Heart right ventricle (tissue), 16 donors: ENCODE measurements around the gene FAM171A1. TPM values are rescaled to one million over a fixed set of nuclear protein-coding genes. Genes with fewer than 3 reads are reported as not detected.

ENCODE experiments used
- ATAC-seq, 8 donors: fragments of 200-7000 bp; cut with Tn5 transposase; one replicate each; pipeline ENCODE4 v1.9.1; 2020; ENCODE audit warnings: mild to moderate bottlenecking in 8 of 8, moderate library complexity in 8 of 8, moderate number of reproducible peaks in 1 of 8
- DNase-seq, 2 donors: peaks; one replicate each; pipeline ENCODE4 v3.0.0-alpha.2; 2020
- H3K27ac ChIP-seq, 10 donors: fragments of 200-600 bp; sonication (generic) in 2 of 10; one replicate each; pipeline versions ENCODE4 v1.5.0 to v1.8.0; 2020 to 2022; ENCODE audit warnings: mild to moderate bottlenecking in 3 of 10
- H3K27me3 ChIP-seq, 7 donors: fragments of 200-600 bp; one replicate each; pipeline ENCODE4 v1.8.0; 2021 to 2022; ENCODE audit warnings: mild to moderate bottlenecking in 2 of 7
- H3K36me3 ChIP-seq, 9 donors: fragments of 200-600 bp; sonication (generic) in 1 of 9; one replicate each; pipeline versions ENCODE4 v1.5.0 to v1.8.0; 2020 to 2022; ENCODE audit warnings: mild to moderate bottlenecking in 2 of 9
- H3K4me1 ChIP-seq, 9 donors: fragments of 200-600 bp; sonication (generic) in 1 of 9; one replicate each; pipeline versions ENCODE4 v1.5.0 to v1.8.0; 2020 to 2022; ENCODE audit warnings: mild to moderate bottlenecking in 4 of 9
- H3K4me3 ChIP-seq, 10 donors: fragments of 200-600 bp; sonication (generic) in 2 of 10; one replicate each; pipeline versions ENCODE4 v1.5.0 to v1.8.0; 2020 to 2022; ENCODE audit warnings: mild to moderate bottlenecking in 7 of 10, moderate library complexity in 2 of 10
- H3K9me3 ChIP-seq, 11 donors: fragments of 200-600 bp in 10 of 11; sonication (generic) in 2 of 11; one replicate each; pipeline versions ENCODE4 v1.5.0 to v1.8.0; 2013 to 2022; ENCODE audit warnings: mild to moderate bottlenecking in 2 of 11, control low read depth in 1 of 11, moderate library complexity in 1 of 11
- WGBS, 2 donors: extraction: QIAGEN DNeasy Blood & Tissue Kit; methylation state at CpG; one replicate each; pipeline ENCODE4 v1.1.7; 2013; ENCODE audit warnings: inconsistent platforms in 1 of 2; 5-methylcytosine and 5-hydroxymethylcytosine counted together
- intact Hi-C, 10 donors: fragments of 100-400 bp; cut with DNase I; formaldehyde crosslinking; loops; one replicate each; pipeline versions ENCODE4 v1.11.1 to v1.14.2; 2022
- polyA plus RNA-seq, 2 donors: library from polyadenylated mRNA; stranded (reverse); fragments of 200-250 nt; gene quantifications; one replicate each; pipeline ENCODE4 v1.2.3, GENCODE V29; 2013
- total RNA-seq, 10 donors: library from RNA; stranded (reverse); fragmentation: NEBNext Ultra II Directional in 3 of 10; extraction: Animal tissue kit (Norgen Biotek cat#: 25700) in 3 of 10; gene quantifications; one replicate each; pipeline versions ENCODE4 v1.2.1 to v1.2.4, GENCODE V29; 2021 to 2023
- TF ChIP-seq, protein P1 (sequence below), 9 donors: fragments of 200-600 bp; sonication (generic) in 2 of 9; IDR thresholded peaks; one replicate each; pipeline versions ENCODE4 v1.5.0 to v1.8.0; 2021 to 2022; ENCODE audit warnings: antibody characterized with exemption in 9 of 9, mild to moderate bottlenecking in 5 of 9, moderate library complexity in 1 of 9
- donor health status: Arrhythmogenic right ventricular cardiomyopathy.
- donor health status: ischemic (EF 13 %, LVEDD 7.1; RV severe dilation, severe dysfunction).
- donor health status: healthy with polysubstance abuse.
- donor health status: DM: no; HTN: yes; CAD: no.
- donor health status: DM: no; HTN: no; CAD: no.
- donor health status: ischemic (EF 25% LVEDD 6.9; RV normal size, moderate dysfunction).
- donor health status: ischemic (EF 25% LVEDD 5.7; RV mildly dilated, moderate dysfunction).
- donor health status: healthy.
- donor health status: DM: yes; HTN: yes; CAD: no.
- donor health status: Ischemic cardiomyopathy.
- donor health status: ischemic (EF 35%, LVEDD 5.7; RV mildly dilated, moderate dysfunction).
- donor health status: nonischemic (EF 11% LVEDD 7.7; RV severe dilation, severe dysfunction).
- donor health status: DM: yes; HTN: yes; CAD: no.
- donor health status: PGD.
- donor health status: ischemic (EF 29% LVEDD 5.4; RV normal size, mild dysfunction).
- donor health status: nonischemic (EF 23%, LVEDD 6.1; RV moderate dilation, normal function).

The FAM171A1 gene
- total and polyA plus RNA-seq, 12 donors: 3.5 to 10.5 (median 6.8) TPM

DNA sequence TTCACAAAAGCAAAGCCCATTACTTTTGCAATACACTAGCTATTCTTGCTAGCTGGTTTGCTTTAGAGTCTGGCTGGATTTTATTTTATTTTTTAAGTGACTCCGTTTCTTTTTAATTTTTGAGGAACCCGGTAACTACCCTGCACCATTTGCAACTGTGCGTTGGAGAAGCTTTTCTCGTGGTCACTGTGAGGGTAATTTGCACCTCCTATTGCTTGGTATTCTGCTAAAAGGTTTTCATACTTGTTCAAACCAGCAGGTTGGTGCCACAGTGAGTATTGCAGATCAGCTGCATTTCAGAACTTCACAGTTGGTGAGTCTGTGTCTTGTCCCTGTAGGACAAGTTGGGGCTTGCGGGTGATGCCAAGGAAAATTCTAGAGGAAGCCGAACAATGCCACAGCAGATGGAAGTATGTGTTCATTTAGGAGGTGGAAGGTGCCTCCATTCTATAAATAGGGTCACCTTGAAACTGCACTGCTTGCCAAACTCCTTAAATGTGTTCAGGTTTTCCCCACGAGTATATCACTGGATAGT is 198.7 kb downstream of the FAM171A1 start:
- Histone ChIP-seq H3K9me3 (no peaks in the 10 kb centered on the region), H3K27ac (no peak overlapping the region), H3K27me3 (peaks cover 0 to 6% (median 0%) of the 10 kb centered on the region in 7 donors), H3K4me3 (no peak overlapping the region), H3K36me3 (no peaks in the 10 kb centered on the region), H3K4me1 (peaks cover 7 to 26% (median 19%) of the 10 kb centered on the region in 9 donors)
- intact Hi-C loops: no loop called here
- TF ChIP-seq, protein P1, sequence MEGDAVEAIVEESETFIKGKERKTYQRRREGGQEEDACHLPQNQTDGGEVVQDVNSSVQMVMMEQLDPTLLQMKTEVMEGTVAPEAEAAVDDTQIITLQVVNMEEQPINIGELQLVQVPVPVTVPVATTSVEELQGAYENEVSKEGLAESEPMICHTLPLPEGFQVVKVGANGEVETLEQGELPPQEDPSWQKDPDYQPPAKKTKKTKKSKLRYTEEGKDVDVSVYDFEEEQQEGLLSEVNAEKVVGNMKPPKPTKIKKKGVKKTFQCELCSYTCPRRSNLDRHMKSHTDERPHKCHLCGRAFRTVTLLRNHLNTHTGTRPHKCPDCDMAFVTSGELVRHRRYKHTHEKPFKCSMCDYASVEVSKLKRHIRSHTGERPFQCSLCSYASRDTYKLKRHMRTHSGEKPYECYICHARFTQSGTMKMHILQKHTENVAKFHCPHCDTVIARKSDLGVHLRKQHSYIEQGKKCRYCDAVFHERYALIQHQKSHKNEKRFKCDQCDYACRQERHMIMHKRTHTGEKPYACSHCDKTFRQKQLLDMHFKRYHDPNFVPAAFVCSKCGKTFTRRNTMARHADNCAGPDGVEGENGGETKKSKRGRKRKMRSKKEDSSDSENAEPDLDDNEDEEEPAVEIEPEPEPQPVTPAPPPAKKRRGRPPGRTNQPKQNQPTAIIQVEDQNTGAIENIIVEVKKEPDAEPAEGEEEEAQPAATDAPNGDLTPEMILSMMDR (IDR thresholded peaks at IDR 0.05): no peak
- ATAC-seq (no peak), DNase-seq (no peak)
- WGBS, 2 donors: 96 to 97% methylated on average over 7 of the region's 7 CpGs

DNA sequence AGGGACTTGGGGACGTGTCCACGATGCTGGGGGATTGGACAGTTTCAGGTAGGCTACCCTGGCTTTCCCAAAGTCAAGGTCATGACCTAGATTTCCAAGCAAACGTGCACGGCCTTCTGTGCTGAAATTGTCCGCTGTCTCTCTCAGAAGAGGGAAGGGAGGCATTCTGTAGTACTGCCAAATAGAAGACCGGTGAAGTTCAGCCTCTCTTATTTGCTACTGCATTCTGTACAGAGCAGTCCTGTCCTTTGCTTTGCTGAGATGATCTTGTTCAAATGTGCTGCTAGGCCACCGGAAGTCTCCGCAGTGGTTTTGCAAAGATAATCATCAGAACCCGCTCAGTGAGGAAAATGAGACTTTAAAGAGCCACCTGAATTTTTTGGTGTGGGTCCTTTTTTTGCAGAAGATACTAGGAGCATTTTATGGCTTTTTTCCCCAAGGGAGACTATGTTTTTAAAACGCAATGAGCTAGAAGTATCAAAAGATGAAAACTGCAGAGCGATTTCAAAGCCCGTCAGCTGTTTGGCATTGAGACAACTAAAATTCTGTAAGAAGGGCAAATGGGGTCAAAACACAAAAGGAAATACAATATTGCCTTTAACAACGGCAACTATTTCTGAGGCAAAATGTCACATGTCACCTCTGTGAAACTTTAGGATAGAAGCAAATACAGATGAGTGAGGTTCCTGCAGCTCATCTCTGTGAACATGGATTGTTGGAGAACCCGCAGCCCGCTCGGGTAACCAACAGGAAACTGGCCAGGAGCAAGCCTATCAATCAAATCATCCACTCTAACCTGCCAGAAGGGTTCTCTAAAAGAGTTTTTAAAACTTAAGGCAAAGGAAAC is 201.3 kb downstream of the FAM171A1 start:
- Histone ChIP-seq H3K27ac (peak overlapping the region in 9 of 10 donors; percentile 14 to 82 (median 65)), H3K4me3 (peak overlapping the region in 5 of 10 donors; percentile 10 to 46 (median 33)), H3K4me1 (peaks cover 7 to 40% (median 34%) of the 10 kb centered on the region in 9 donors), H3K9me3 (no peaks in the 10 kb centered on the region), H3K27me3 (peaks cover 0 to 15% (median 0%) of the 10 kb centered on the region in 7 donors), H3K36me3 (no peaks in the 10 kb centered on the region)
- WGBS, 2 donors: 40 to 48% methylated on average over 16 of the region's 16 CpGs
- DNase-seq (peak in 1 of 2 donors; percentile 12), ATAC-seq (peak in 2 of 8 donors; percentile 7 to 22)
- intact Hi-C loops: loop anchor here in 3 of 10 donors (1.0 to 10.0 kb wide), 3 partner anchors 27 to 72 kb away; partner anchors contain the start of gene RPP38 (in 1 of the 3)
- TF ChIP-seq, protein P1 (IDR thresholded peaks at IDR 0.05): no peak

GRCh38 chr10:15168786-15169554 is 202.1 kb downstream of the FAM171A1 start:
- TF ChIP-seq, protein P1 (IDR thresholded peaks at IDR 0.05): no peak
- Histone ChIP-seq H3K27me3 (peaks cover 0 to 15% (median 0%) of the 10 kb centered on the region in 7 donors), H3K36me3 (no peaks in the 10 kb centered on the region), H3K4me1 (peaks cover 7 to 40% (median 34%) of the 10 kb centered on the region in 9 donors), H3K4me3 (peak overlapping the region in 6 of 10 donors; percentile 22 to 46 (median 35)), H3K27ac (peak overlapping the region in 9 of 10 donors; percentile 14 to 82 (median 65)), H3K9me3 (no peaks in the 10 kb centered on the region)
- ATAC-seq (peak; percentile 87 to 94 (median 93)), DNase-seq (peak; percentile 97 to 98)
- WGBS, 2 donors: 12 to 18% methylated on average over 20 to 37 of the region's 44 CpGs
- intact Hi-C loops: loop anchor here in 3 of 10 donors (1.0 to 10.0 kb wide), 4 partner anchors 27 to 210 kb away; partner anchors contain the start of genes MEIG1 (in 1 of the 3) and RPP38 (in 1 of the 3)
